ENCODE results near the gene TRAF6.
"Not testable (repeated sequence)": the region's sequence is repeated elsewhere in the genome, so short reads cannot be mapped to it uniquely, and the experiment has no call there.

The TRAF6 gene

GRCh38 chr11:36492724-36493304 is 17.3 kb downstream of the TRAF6 start:
- DNase-seq, result peak; percentile 69

- DNase-seq, result no peak
Measured at GRCh38 chr11:36490026-36490806, 19.9 kb downstream of the TRAF6 start.

- DNase-seq, result no peak
Measured at GRCh38 chr11:36488096-36488495, 22.0 kb downstream of the TRAF6 start.

GRCh38 chr11:36487619-36488018 is 22.5 kb downstream of the TRAF6 start:
- DNase-seq, result no peak

- no peak for DNase-seq
Measured at GRCh38 chr11:36485298-36486002, 24.6 kb downstream of the TRAF6 start.

GRCh38 chr11:36483042-36483441 is 27.0 kb downstream of the TRAF6 start:
- DNase-seq, result not testable (repeated sequence)

- no peak for DNase-seq
Measured at GRCh38 chr11:36480833-36481232, 29.2 kb downstream of the TRAF6 start.

- peak; percentile 56 for DNase-seq
Measured at GRCh38 chr11:36478700-36479329, 31.3 kb downstream of the TRAF6 start.

GRCh38 chr11:36475192-36475591 is 34.9 kb downstream of the TRAF6 start:
- no peak for DNase-seq

- DNase-seq, result no peak
Measured at GRCh38 chr11:36471577-36471976, 38.5 kb downstream of the TRAF6 start.

GRCh38 chr11:36469881-36470802 is 39.9 kb downstream of the TRAF6 start:
- no peak for DNase-seq

- peak; percentile 27 for DNase-seq
Measured at GRCh38 chr11:36469063-36469462, 41.0 kb downstream of the TRAF6 start.

GRCh38 chr11:36467916-36468315 is 42.2 kb downstream of the TRAF6 start:
- DNase-seq, result no peak

GRCh38 chr11:36467012-36467411 is 43.1 kb downstream of the TRAF6 start:
- DNase-seq, result no peak

- no peak for DNase-seq
Measured at GRCh38 chr11:36465449-36466163, 44.5 kb downstream of the TRAF6 start.

- no peak for DNase-seq
Measured at GRCh38 chr11:36464720-36465119, 45.4 kb downstream of the TRAF6 start.

- DNase-seq, result no peak
Measured at GRCh38 chr11:36463781-36464180, 46.3 kb downstream of the TRAF6 start.

GRCh38 chr11:36462321-36462720 is 47.8 kb downstream of the TRAF6 start:
- DNase-seq, result no peak

GRCh38 chr11:36460220-36460619 is 49.9 kb downstream of the TRAF6 start:
- DNase-seq, result peak; percentile 19

GRCh38 chr11:36459046-36459445 is 51.0 kb downstream of the TRAF6 start:
- no peak for DNase-seq

GRCh38 chr11:36458129-36458915 is 51.8 kb downstream of the TRAF6 start:
- no peak for DNase-seq
